GM21619 (cell line): Measurements from ENCODE around the gene CCR7.

Source experiments
- ATAC-seq: cut with Tn5 transposase; IDR thresholded peaks from one replicate; pipeline ENCODE4 v1.9.1; 2021; ENCODE audit not compliant: unreplicated experiment

CCR7 gene

GRCh38 chr17:40519089-40519775, 46.0 kb downstream of the CCR7 start:
- ATAC-seq, result no peak

- ATAC-seq, result no peak
These were observed 46.7 kb downstream of the CCR7 start for GRCh38 chr17:40518401-40519088.

- no peak for ATAC-seq
These were observed 47.3 kb downstream of the CCR7 start for GRCh38 chr17:40517981-40518380.

- ATAC-seq, result no peak
These were observed 48.0 kb downstream of the CCR7 start for GRCh38 chr17:40517286-40517662.

- ATAC-seq, result no peak
These were observed 48.5 kb downstream of the CCR7 start for GRCh38 chr17:40516581-40517285.

GRCh38 chr17:40515491-40516041, 49.7 kb downstream of the CCR7 start:
- ATAC-seq, result no peak

- ATAC-seq, result no peak
These were observed 50.3 kb downstream of the CCR7 start for GRCh38 chr17:40515011-40515410.

GRCh38 chr17:40514013-40514875, 51.0 kb downstream of the CCR7 start:
- no peak for ATAC-seq

GRCh38 chr17:40511667-40512220, 53.5 kb downstream of the CCR7 start:
- no peak for ATAC-seq

GRCh38 chr17:40511136-40511535, 54.1 kb downstream of the CCR7 start:
- ATAC-seq, result no peak

DNA sequence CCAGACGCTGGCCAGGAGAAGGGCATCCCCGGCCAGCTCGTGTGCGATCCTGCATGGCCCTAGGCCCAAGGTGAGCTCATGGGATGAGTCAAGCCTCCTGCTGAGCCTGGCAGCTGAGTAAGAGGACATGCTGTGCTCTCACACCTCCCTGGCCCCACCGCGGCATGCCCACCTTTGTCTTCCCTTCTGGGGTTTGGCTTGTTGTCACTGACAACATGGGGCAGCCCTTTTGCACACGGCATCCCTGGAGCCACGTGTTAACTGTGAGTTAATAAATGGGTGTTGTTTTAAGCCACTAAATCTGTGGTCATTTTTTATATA, 55.0 kb downstream of the CCR7 start:
- ATAC-seq, result no peak

DNA sequence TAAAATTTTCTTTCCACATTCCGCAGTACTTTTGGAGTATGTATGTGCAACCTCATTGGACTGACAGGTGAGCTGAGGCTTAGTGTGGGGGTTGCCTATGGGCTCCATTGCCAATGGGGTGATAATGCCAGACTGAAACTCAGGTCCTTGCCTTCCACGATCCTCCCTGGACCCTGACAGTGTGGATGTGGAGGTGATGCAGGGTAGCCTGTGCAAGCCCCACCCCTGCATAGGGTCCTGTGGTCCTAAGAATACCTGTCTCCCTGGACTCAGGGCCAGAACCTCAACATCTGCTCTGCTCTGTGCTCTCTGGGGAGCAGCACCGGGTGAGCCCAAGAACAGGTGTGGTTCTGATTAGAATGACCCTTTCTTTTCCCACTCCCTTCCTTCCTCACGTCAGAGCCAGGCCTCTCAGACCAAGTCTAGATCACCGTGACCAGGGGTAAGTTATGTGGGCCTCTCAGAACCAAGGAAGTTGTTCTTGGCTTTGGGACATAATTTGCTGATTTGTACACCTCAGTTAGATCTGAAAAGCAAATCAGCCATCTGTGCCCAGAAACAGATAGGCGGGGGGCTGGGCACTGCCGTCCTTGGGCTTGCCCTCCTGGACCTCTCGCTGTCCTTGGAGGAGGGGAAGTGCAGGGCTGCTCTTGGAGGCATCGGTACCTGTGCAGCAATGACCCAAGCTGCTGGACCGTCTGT, 55.5 kb downstream of the CCR7 start:
- no peak for ATAC-seq

GRCh38 chr17:40506786-40507185, 58.5 kb downstream of the CCR7 start:
- ATAC-seq, result no peak
